ENCODE measurements around the gene HACD1. TPM values are rescaled to one million over a fixed set of nuclear protein-coding genes. Genes with fewer than 3 reads are reported as not detected.

HACD1 gene
- total and polyA plus RNA-seq, 2 of the 4 experiments (the other 2 are of a cell fraction): 10.0 to 24.9 TPM

DNA sequence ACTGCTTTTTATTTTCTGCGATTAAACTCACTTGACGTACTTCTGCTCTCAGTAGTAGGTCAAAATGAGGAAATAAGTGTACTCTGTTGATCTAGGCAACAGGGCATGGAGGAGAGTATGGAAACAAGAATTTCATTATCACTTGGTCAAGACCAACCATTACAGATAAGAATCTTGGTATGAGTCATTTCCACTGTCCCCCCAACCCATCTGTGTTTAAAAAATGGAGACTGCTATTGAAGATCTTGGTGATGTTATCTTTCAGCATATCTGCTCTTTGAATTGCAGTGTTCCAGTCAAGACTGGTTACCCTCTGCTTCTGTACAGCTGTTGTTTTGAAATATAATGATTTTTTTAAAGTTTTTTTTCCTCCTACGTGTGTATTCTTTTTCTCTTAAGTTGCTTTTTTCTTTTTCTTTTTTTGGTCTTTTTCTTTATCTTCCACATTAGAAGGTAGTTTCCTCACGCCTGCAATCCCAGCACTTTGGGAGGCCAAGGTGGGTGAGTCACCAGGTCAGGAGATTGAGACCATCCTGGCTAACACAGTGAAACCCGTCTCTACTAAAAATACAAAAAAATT, 38.5 kb upstream of the HACD1 start:
- Histone ChIP-seq H3K4me1 (ENCODE audit: control insufficient read depth, insufficient read depth, low read length) (peaks cover 5% of the 10 kb centered on the region), H3K9ac (ENCODE audit: low read depth, low read length) (no peak overlapping the region), H4K20me1 (ENCODE audit: insufficient read depth, low read length) (peaks cover 34% of the 10 kb centered on the region; the same call in 1 of the 2 replicates), H3K23ac (ENCODE audit: low read depth, low read length) (no peak overlapping the region; the same call in 1 of the 2 replicates), H3K4me2 (ENCODE audit: low read depth, low read length) (no peak overlapping the region), H4K5ac (ENCODE audit: low read depth, low read length) (no peak overlapping the region), H3K27ac (ENCODE audit: insufficient read depth, low read length) (no peak overlapping the region), H4K8ac (ENCODE audit: low read depth in 2 of 2, low read length in 2 of 2) (no peak overlapping the region), H2AK5ac (ENCODE audit: low read depth, low read length) (no peak overlapping the region), H3K79me1 (ENCODE audit: low read depth in 1 of 2, low read length in 2 of 2) (peaks cover 6 to 56% of the 10 kb centered on the region in 2 experiments; a peak in 2 of 4 replicates), H2AK9ac (replicated peaks; ENCODE audit: low read depth, low read length, poor library complexity) (no peak overlapping the region), H3K56ac (ENCODE audit: extremely low read depth, insufficient read depth, low read length) (no peak overlapping the region), H3K18ac (ENCODE audit: low read depth, low read length) (no peak overlapping the region), H2BK5ac (ENCODE audit: low read depth, low read length, poor library complexity, severe bottlenecking) (no peak overlapping the region), H3K9me1 (ENCODE audit: insufficient read depth, low read length) (peaks cover 6% of the 10 kb centered on the region), H2BK15ac (ENCODE audit: low read depth, low read length) (no peak overlapping the region), H3K36me3 (ENCODE audit: control insufficient read depth, insufficient read depth, low read length) (peaks cover 5% of the 10 kb centered on the region; the same call in 1 of the 2 replicates), H4K91ac (ENCODE audit: insufficient read depth, low read depth, low read length) (no peak overlapping the region), H2BK20ac (ENCODE audit: low read depth, low read length) (no peak overlapping the region), H2AFZ (replicated peaks; ENCODE audit: low read length, poor library complexity) (no peak overlapping the region), H3K4ac (ENCODE audit: low read depth, low read length) (no peak overlapping the region), H2BK120ac (ENCODE audit: low read depth, low read length) (no peak overlapping the region), H3K9me3 (ENCODE audit: control insufficient read depth, insufficient read depth, low read length) (no peaks in the 10 kb centered on the region), H3K27me3 (ENCODE audit: control insufficient read depth, insufficient read depth, low read length) (no peaks in the 10 kb centered on the region), H3K14ac (replicated peaks; ENCODE audit: low read depth, low read length) (no peak overlapping the region), H3K4me3 (ENCODE audit: insufficient read depth, low read depth, low read length) (no peak overlapping the region)
- ChIA-PET CTCF (no interaction called here), POLR2A (ENCODE audit: unreplicated experiment) (no interaction called here)
- TF ChIP-seq MAZ (IDR thresholded peaks at IDR 0.05; ENCODE audit: borderline replicate concordance, low read depth, low read length) (no peak), CEBPB (IDR thresholded peaks at IDR 0.05; ENCODE audit: low read depth, low read length) (no peak), NFE2L2 (IDR thresholded peaks at IDR 0.05; ENCODE audit: low read depth, low read length) (no peak), RAD21 (IDR thresholded peaks at IDR 0.05; ENCODE audit: low read length) (no peak)
- TF ChIP-seq, protein P1, sequence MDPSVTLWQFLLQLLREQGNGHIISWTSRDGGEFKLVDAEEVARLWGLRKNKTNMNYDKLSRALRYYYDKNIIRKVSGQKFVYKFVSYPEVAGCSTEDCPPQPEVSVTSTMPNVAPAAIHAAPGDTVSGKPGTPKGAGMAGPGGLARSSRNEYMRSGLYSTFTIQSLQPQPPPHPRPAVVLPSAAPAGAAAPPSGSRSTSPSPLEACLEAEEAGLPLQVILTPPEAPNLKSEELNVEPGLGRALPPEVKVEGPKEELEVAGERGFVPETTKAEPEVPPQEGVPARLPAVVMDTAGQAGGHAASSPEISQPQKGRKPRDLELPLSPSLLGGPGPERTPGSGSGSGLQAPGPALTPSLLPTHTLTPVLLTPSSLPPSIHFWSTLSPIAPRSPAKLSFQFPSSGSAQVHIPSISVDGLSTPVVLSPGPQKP (IDR thresholded peaks at IDR 0.05; ENCODE audit: borderline replicate concordance, low read depth, low read length): no peak
- no CpG with 5 or more reads among the region's 5 CpGs for WGBS, 2 experiments (ENCODE audit: extremely low coverage in 2 of 2, insufficient read length in 1 of 2)
- in situ Hi-C loops (cut with MboI; ENCODE audit: low sequenced_read_pairs) (no loop called here), intact Hi-C loops (cut with micrococcal nuclease) (no loop called here), dilution Hi-C loops (cut with HindIII; ENCODE audit: low sequenced_read_pairs, unreplicated experiment) (no loop called here)
- ATAC-seq (ENCODE audit: low read depth) (no peak), DNase-seq (no peak)
- BruUV-seq (replicated peaks): no TSS peak

Data from IMR-90 (cell line).